ENCODE data around the gene SPRR2A.
"Not testable (repeated sequence)": the region's sequence is repeated elsewhere in the genome, so short reads cannot be mapped to it uniquely, and the experiment has no call there.

Gene SPRR2A

GRCh38 chr1:153025797-153026196 lies 31.5 kb downstream of the SPRR2A start:
- DNase-seq (ENCODE audit: low read depth in 3 of 3, low spot score in 1 of 3) = no peak

GRCh38 chr1:153024413-153024812 lies 32.9 kb downstream of the SPRR2A start:
- no peak for DNase-seq (ENCODE audit: low read depth in 3 of 3, low spot score in 1 of 3)

GRCh38 chr1:153023109-153023508 lies 34.2 kb downstream of the SPRR2A start:
- DNase-seq (ENCODE audit: low read depth in 3 of 3, low spot score in 1 of 3) = no peak

GRCh38 chr1:153022340-153022739 lies 35.0 kb downstream of the SPRR2A start:
- DNase-seq (ENCODE audit: low read depth in 3 of 3, low spot score in 1 of 3) = not testable (repeated sequence)

GRCh38 chr1:153021829-153022228 lies 35.5 kb downstream of the SPRR2A start:
- not testable (repeated sequence) for DNase-seq (ENCODE audit: low read depth in 3 of 3, low spot score in 1 of 3)

- DNase-seq (ENCODE audit: low read depth in 3 of 3, low spot score in 1 of 3) = not testable (repeated sequence)
Observed at GRCh38 chr1:153011235-153011758, 46.0 kb downstream of the SPRR2A start.
